ENCODE data around the gene GINS3.

The GINS3 gene

GRCh38 chr16:58426966-58427365, 34.7 kb downstream of the GINS3 start:
- no peaks in the 10 kb centered on the region for H3K9me3 ChIP-seq
- peaks cover 80% of the 10 kb centered on the region for H3K27me3 ChIP-seq
- no peak overlapping the region for H3K27ac ChIP-seq
- peaks cover 12% of the 10 kb centered on the region in 2 experiments for H3K4me1 ChIP-seq (ENCODE audit: control insufficient read depth in 1 of 2, insufficient read depth in 1 of 2, low read depth in 1 of 2, low read length in 1 of 2)
- no peak for TF ChIP-seq CTCF (IDR thresholded peaks at IDR 0.05)
- no peaks in the 10 kb centered on the region for H3K36me3 ChIP-seq
- no peak overlapping the region for H3K4me3 ChIP-seq (ENCODE audit: low read depth in 1 of 2, low read length in 1 of 2)

- Histone ChIP-seq H3K27me3 (peaks cover 73% of the 10 kb centered on the region), H3K27ac (no peak overlapping the region), H3K36me3 (no peaks in the 10 kb centered on the region), H3K9me3 (no peaks in the 10 kb centered on the region), H3K4me1 (ENCODE audit: control insufficient read depth in 1 of 2, insufficient read depth in 1 of 2, low read depth in 1 of 2, low read length in 1 of 2) (peaks cover 12% of the 10 kb centered on the region in 2 experiments), H3K4me3 (ENCODE audit: low read depth in 1 of 2, low read length in 1 of 2) (no peak overlapping the region)
- no peak for TF ChIP-seq CTCF (IDR thresholded peaks at IDR 0.05)
These were observed 36.6 kb downstream of the GINS3 start for GRCh38 chr16:58428621-58429542.

- TF ChIP-seq CTCF (IDR thresholded peaks at IDR 0.05), result no peak
- Histone ChIP-seq H3K4me3 (ENCODE audit: low read depth in 1 of 2, low read length in 1 of 2) (no peak overlapping the region), H3K36me3 (no peaks in the 10 kb centered on the region), H3K27me3 (peaks cover 69% of the 10 kb centered on the region), H3K27ac (no peak overlapping the region), H3K4me1 (ENCODE audit: control insufficient read depth in 1 of 2, insufficient read depth in 1 of 2, low read depth in 1 of 2, low read length in 1 of 2) (peaks cover 8% of the 10 kb centered on the region in 2 experiments), H3K9me3 (no peaks in the 10 kb centered on the region)
These were observed 38.4 kb downstream of the GINS3 start for GRCh38 chr16:58430718-58431117.

DNA sequence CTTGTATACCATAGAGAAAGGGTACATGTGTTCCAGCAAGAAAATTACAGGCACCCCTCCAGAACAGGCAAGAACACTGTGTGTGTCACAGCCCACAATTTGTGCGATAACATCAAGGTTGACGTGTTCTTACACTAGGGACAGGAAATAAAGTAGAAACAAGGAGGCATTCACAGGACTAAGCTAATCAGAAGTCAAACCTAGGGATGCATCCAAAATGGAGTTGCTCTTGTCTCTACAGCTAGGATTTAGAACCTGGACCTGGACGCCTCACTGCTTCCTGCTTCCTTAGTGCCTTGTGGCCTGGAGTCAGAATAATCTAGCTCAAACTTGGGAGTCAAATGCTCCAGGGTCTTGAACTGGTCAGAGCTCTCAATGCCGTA, 41.3 kb downstream of the GINS3 start:
- Histone ChIP-seq H3K36me3 (no peaks in the 10 kb centered on the region), H3K4me1 (ENCODE audit: control insufficient read depth in 1 of 2, insufficient read depth in 1 of 2, low read depth in 1 of 2, low read length in 1 of 2) (no peaks in the 10 kb centered on the region), H3K27ac (no peak overlapping the region), H3K27me3 (peaks cover 50% of the 10 kb centered on the region), H3K9me3 (no peaks in the 10 kb centered on the region), H3K4me3 (ENCODE audit: low read depth in 1 of 2, low read length in 1 of 2) (no peak overlapping the region)
- no peak for TF ChIP-seq CTCF (IDR thresholded peaks at IDR 0.05)

DNA sequence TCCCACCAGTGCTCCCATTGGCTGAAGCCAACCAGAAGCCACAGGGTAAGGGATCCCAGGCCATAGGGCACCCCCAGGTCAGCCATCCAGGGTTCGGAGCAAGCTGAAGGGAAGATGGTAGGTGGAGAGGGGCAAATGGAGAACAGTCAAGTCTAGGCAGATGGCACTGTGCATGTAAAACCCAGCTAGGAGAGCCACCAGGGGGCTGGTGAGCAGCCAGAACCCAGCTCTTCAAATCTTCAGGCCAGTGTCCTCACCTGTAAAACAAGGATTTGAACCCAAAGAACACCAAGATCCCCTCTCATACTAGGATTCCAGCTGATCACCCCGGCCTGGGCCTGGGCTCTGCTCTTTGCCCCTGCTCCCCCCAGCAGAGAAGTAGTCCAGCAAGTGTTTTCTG, 43.5 kb downstream of the GINS3 start:
- TF ChIP-seq CTCF (IDR thresholded peaks at IDR 0.05), result no peak
- no peak overlapping the region for H3K4me3 ChIP-seq (ENCODE audit: low read depth in 1 of 2, low read length in 1 of 2)
- no peaks in the 10 kb centered on the region for H3K9me3 ChIP-seq
- no peak overlapping the region for H3K27ac ChIP-seq
- H3K4me1 ChIP-seq (ENCODE audit: control insufficient read depth in 1 of 2, insufficient read depth in 1 of 2, low read depth in 1 of 2, low read length in 1 of 2), result no peaks in the 10 kb centered on the region
- no peaks in the 10 kb centered on the region for H3K36me3 ChIP-seq
- peaks cover 33% of the 10 kb centered on the region for H3K27me3 ChIP-seq
